IMR-90 (cell line): ENCODE measurements around the gene S100A1. TPM values are rescaled to one million over a fixed set of nuclear protein-coding genes. Genes with fewer than 3 reads are reported as not detected.

Experiments used
- ATAC-seq: fragments of 200-7000 bp; cut with Tn5 transposase; 2 replicates; pipeline ENCODE4 v1.9.1; 2020; ENCODE audit warnings: low read depth, mild to moderate bottlenecking, moderate library complexity
- BruUV-seq: library from RNA; stranded (reverse); fragments of 400-500 nt; replicated peaks from 2 replicates; lab custom pipeline; 2021; lab: Mats Ljungman, UMichigan
- CTCF ChIA-PET: fragments of 300-600 bp; formaldehyde crosslinking; extraction: SDS; loops from one replicate; lab custom pipeline; 2021; ENCODE audit warnings: antibody characterized with exemption; lab: Yijun Ruan, JAX
- POLR2A ChIA-PET: fragments of 300-600 bp; sonication (Branson Sonifier 250); formaldehyde crosslinking; loops from one replicate; lab custom pipeline; 2022; ENCODE audit warnings: antibody characterized with exemption; ENCODE audit not compliant: unreplicated experiment; lab: Charles Lee
- DNase-seq: peaks from one replicate; pipeline ENCODE4 v3.0.0; 2013
- H2AFZ ChIP-seq: replicated peaks from 2 replicates; pipeline ENCODE3; 2013; ENCODE audit warnings: low read length, mild to moderate bottlenecking; ENCODE audit not compliant: poor library complexity
- H2AK5ac ChIP-seq: 2 replicates; pipeline ENCODE4 v1.6.1; 2013; ENCODE audit warnings: low read depth, low read length, inconsistent platforms
- H2AK9ac ChIP-seq: replicated peaks from 2 replicates; pipeline ENCODE3; 2013; ENCODE audit warnings: mild to moderate bottlenecking, low read depth, low read length, moderate library complexity; ENCODE audit not compliant: poor library complexity
- H2BK120ac ChIP-seq: 2 replicates; pipeline ENCODE4 v1.6.1; 2013; ENCODE audit warnings: low read depth, low read length, inconsistent platforms
- H2BK15ac ChIP-seq: 3 replicates; pipeline ENCODE4 v1.6.1; 2013; ENCODE audit warnings: low read depth, low read length, inconsistent platforms
- H2BK20ac ChIP-seq: 2 replicates; pipeline ENCODE4 v1.6.1; 2013; ENCODE audit warnings: low read depth, mild to moderate bottlenecking, inconsistent platforms, low read length, moderate library complexity
- H2BK5ac ChIP-seq: 2 replicates; pipeline ENCODE4 v1.6.1; 2013; ENCODE audit warnings: mild to moderate bottlenecking, low read depth, low read length, inconsistent platforms; ENCODE audit not compliant: poor library complexity, severe bottlenecking
- H3K14ac ChIP-seq: replicated peaks from 2 replicates; pipeline ENCODE4 v1.6.1; 2013; ENCODE audit warnings: low read depth, low read length, inconsistent platforms
- H3K18ac ChIP-seq: 2 replicates; pipeline ENCODE4 v1.6.1; 2013; ENCODE audit warnings: low read depth, low read length, control low read depth
- H3K23ac ChIP-seq: 2 replicates; pipeline ENCODE4 v1.6.1; 2013; ENCODE audit warnings: low read depth, low read length, inconsistent platforms
- H3K27ac ChIP-seq: 2 replicates; pipeline ENCODE4 v1.5.1; 2013; ENCODE audit warnings: mild to moderate bottlenecking, control low read depth, low read length; ENCODE audit not compliant: insufficient read depth
- H3K27me3 ChIP-seq: 2 replicates; pipeline ENCODE4 v1.6.1; 2013; ENCODE audit warnings: low read length; ENCODE audit not compliant: control insufficient read depth, insufficient read depth
- H3K36me3 ChIP-seq: 2 replicates; pipeline ENCODE4 v1.6.1; 2013; ENCODE audit warnings: low read length, mixed read lengths; ENCODE audit not compliant: control insufficient read depth, insufficient read depth
- H3K4ac ChIP-seq: 2 replicates; pipeline ENCODE4 v1.6.1; 2013; ENCODE audit warnings: low read depth, low read length, inconsistent platforms
- H3K4me1 ChIP-seq: 2 replicates; pipeline ENCODE4 v1.6.1; 2013; ENCODE audit warnings: low read length, mixed read lengths; ENCODE audit not compliant: control insufficient read depth, insufficient read depth
- H3K4me2 ChIP-seq: 2 replicates; pipeline ENCODE4 v1.6.1; 2013; ENCODE audit warnings: low read depth, mild to moderate bottlenecking, control low read depth, low read length, moderate library complexity
- H3K4me3 ChIP-seq: 2 replicates; pipeline ENCODE4 v1.5.1; 2013; ENCODE audit warnings: low read depth, mild to moderate bottlenecking, control low read depth, low read length, moderate library complexity; ENCODE audit not compliant: insufficient read depth
- H3K56ac ChIP-seq: 2 replicates; pipeline ENCODE4 v1.6.1; 2013; ENCODE audit warnings: low read length, inconsistent platforms; ENCODE audit not compliant: insufficient read depth; ENCODE audit errors: extremely low read depth
- H3K79me1 ChIP-seq, 2 experiments: 2 replicates each; pipeline ENCODE4 v1.6.1; 2013; ENCODE audit warnings: low read length in 2 of 2, inconsistent platforms in 1 of 2, low read depth in 1 of 2
- H3K9ac ChIP-seq: 2 replicates; pipeline ENCODE4 v1.6.1; 2013; ENCODE audit warnings: low read depth, low read length, control low read depth
- H3K9me1 ChIP-seq: 2 replicates; pipeline ENCODE4 v1.6.1; 2013; ENCODE audit warnings: low read length, inconsistent platforms; ENCODE audit not compliant: insufficient read depth
- H3K9me3 ChIP-seq: 2 replicates; pipeline ENCODE4 v1.6.1; 2013; ENCODE audit warnings: low read length; ENCODE audit not compliant: control insufficient read depth, insufficient read depth
- H4K20me1 ChIP-seq: 2 replicates; pipeline ENCODE4 v1.6.1; 2013; ENCODE audit warnings: low read length, inconsistent platforms; ENCODE audit not compliant: insufficient read depth
- H4K5ac ChIP-seq: 2 replicates; pipeline ENCODE4 v1.6.1; 2013; ENCODE audit warnings: mild to moderate bottlenecking, low read depth, low read length, control low read depth
- H4K8ac ChIP-seq, 2 experiments: 2 replicates each; pipeline ENCODE4 v1.6.1; 2013; ENCODE audit warnings: low read depth in 2 of 2, low read length in 2 of 2, control low read depth in 1 of 2, inconsistent platforms in 1 of 2
- H4K91ac ChIP-seq: 2 replicates; pipeline ENCODE4 v1.6.1; 2013; ENCODE audit warnings: low read depth, low read length, inconsistent platforms; ENCODE audit not compliant: insufficient read depth
- BHLHE40 ChIP-seq: fragments of 150-350 bp; IDR thresholded peaks from 2 replicates; pipeline ENCODE4 v1.6.1; 2016; ENCODE audit warnings: mild to moderate bottlenecking, low read depth, low read length
- POLR2A ChIP-seq: IDR thresholded peaks from 2 replicates; pipeline ENCODE4 v1.6.1; 2012; ENCODE audit warnings: mild to moderate bottlenecking, low read depth, low read length
- RAD21 ChIP-seq: IDR thresholded peaks from 2 replicates; pipeline ENCODE4 v1.6.1; 2012; ENCODE audit warnings: low read length, improper control_type of control experiment
- SMC3 ChIP-seq: fragments of 150-350 bp; IDR thresholded peaks from 2 replicates; pipeline ENCODE4 v1.6.1; 2016; ENCODE audit warnings: low read depth, mild to moderate bottlenecking, antibody characterized with exemption, low read length, moderate library complexity
- WGBS, 2 experiments: methylation state at CpG; one replicate each; pipeline versions ENCODE4 v1.1.5 to v1.1.7; 2013; ENCODE audit warnings: missing lambda C conversion rate in 2 of 2; ENCODE audit not compliant: insufficient read length in 1 of 2; ENCODE audit errors: extremely low coverage in 2 of 2; 5-methylcytosine and 5-hydroxymethylcytosine counted together
- dilution Hi-C: fragments of 300-500 bp; cut with HindIII; formaldehyde crosslinking; loops from one replicate; pipeline ENCODE4 v1.14.3; 2018; ENCODE audit warnings: low sequenced_read_pairs; ENCODE audit not compliant: unreplicated experiment
- in situ Hi-C: fragments of 300-500 bp; cut with MboI; formaldehyde crosslinking; loops from 3 replicates; pipeline ENCODE4 v1.14.3; 2019; ENCODE audit warnings: low sequenced_read_pairs, inconsistent platforms, mixed read lengths
- intact Hi-C: fragments of 100-400 bp; cut with micrococcal nuclease; formaldehyde crosslinking; loops from 2 replicates; pipeline ENCODE4 v1.10.0; 2022
- polyA plus RNA-seq, 3 experiments: library from polyadenylated mRNA; depleted of rRNA; stranded (reverse); fragments of >200 nt; gene quantifications; 2 replicates each; pipeline ENCODE4 v1.2.3, GENCODE V29; 2012; ENCODE audit warnings: low replicate concordance in 1 of 3
- total RNA-seq: library from RNA; depleted of rRNA; stranded (reverse); fragments of >200 nt; gene quantifications from 2 replicates; pipeline ENCODE4 v1.2.3, GENCODE V29; 2012
- TF ChIP-seq, protein P1 (sequence below): conservative IDR thresholded peaks from 2 replicates; pipeline ENCODE4 v1.5.1; 2012; ENCODE audit warnings: mild to moderate bottlenecking, low read depth, low read length, improper control_type of control experiment

The S100A1 gene
- total and polyA plus RNA-seq, 2 of the 4 experiments (the other 2 are of a cell fraction) = 0.18 to 0.29 TPM

DNA sequence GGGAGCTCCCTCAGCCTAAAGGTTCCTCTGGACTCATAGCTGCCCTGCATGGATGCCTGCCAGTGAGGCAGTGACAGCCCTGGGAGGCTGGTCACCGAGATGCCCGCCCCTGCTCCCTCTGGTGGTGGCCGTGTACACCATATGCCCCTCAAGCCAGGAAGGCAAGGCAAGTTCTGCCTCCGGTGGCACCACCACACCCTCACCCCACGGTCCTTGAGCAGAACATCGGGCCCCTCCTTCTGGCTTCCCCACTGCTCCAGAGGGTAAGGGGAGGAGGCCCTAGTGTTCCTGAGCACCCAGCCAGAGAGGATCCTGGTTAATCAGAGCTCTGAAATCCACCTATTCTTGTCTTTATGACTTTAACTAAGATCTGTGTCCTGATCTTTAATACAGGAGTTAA, 10.6 kb upstream of the S100A1 start:
- POLR2A ChIA-PET = interaction anchor here (0.8 kb wide), 1 partner anchor 111 kb away, joined by 3 read pairs; no protein-coding TSS in a partner anchor

More for the DNA sequence above, 10.6 kb upstream of the S100A1 start:
- H2AFZ ChIP-seq = peak overlapping the region; percentile 54
- no peak overlapping the region for H3K4me3 ChIP-seq
- H3K27me3 ChIP-seq = no peaks in the 10 kb centered on the region
- peak overlapping the region; percentile 40; the same call in 1 of the 2 replicates for H3K4ac ChIP-seq
- H2BK15ac ChIP-seq = no peak overlapping the region
- peaks cover 8% of the 10 kb centered on the region; the same call in 1 of the 2 replicates for H3K4me1 ChIP-seq
- H2AK5ac ChIP-seq = peak overlapping the region; percentile 29; the same call in 1 of the 2 replicates
- H3K14ac ChIP-seq = 0 out of 2 replicates have a peak overlapping the region, but pooled peaks have one; percentile 46
- H4K91ac ChIP-seq = peak overlapping the region; percentile 57; the same call in 1 of the 2 replicates
- peak overlapping the region; percentile 88 for H2AK9ac ChIP-seq
- peaks cover 20% of the 10 kb centered on the region for H3K36me3 ChIP-seq
- no peak overlapping the region for H3K56ac ChIP-seq
- in situ Hi-C loops (no loop called here), intact Hi-C loops (loop anchor here (1.0 kb wide), 1 partner anchor 45 kb away; no protein-coding TSS in a partner anchor), dilution Hi-C loops (no loop called here)
- no peak overlapping the region for H2BK5ac ChIP-seq
- peak overlapping the region in 1 of 2 experiments; percentile 31; a peak in 1 of 4 replicates for H4K8ac ChIP-seq
- H3K9me1 ChIP-seq = no peaks in the 10 kb centered on the region
- H2BK120ac ChIP-seq = 0 out of 2 replicates have a peak overlapping the region, but pooled peaks have one; percentile 11
- no TSS peak for BruUV-seq
- no peaks in the 10 kb centered on the region for H3K9me3 ChIP-seq
- TF ChIP-seq SMC3 = peak; percentile 71
- no peak for TF ChIP-seq BHLHE40
- TF ChIP-seq, protein P1, sequence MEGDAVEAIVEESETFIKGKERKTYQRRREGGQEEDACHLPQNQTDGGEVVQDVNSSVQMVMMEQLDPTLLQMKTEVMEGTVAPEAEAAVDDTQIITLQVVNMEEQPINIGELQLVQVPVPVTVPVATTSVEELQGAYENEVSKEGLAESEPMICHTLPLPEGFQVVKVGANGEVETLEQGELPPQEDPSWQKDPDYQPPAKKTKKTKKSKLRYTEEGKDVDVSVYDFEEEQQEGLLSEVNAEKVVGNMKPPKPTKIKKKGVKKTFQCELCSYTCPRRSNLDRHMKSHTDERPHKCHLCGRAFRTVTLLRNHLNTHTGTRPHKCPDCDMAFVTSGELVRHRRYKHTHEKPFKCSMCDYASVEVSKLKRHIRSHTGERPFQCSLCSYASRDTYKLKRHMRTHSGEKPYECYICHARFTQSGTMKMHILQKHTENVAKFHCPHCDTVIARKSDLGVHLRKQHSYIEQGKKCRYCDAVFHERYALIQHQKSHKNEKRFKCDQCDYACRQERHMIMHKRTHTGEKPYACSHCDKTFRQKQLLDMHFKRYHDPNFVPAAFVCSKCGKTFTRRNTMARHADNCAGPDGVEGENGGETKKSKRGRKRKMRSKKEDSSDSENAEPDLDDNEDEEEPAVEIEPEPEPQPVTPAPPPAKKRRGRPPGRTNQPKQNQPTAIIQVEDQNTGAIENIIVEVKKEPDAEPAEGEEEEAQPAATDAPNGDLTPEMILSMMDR = peak; percentile 60
- TF ChIP-seq RAD21 = peak; percentile 55
- no peak; the same call in 1 of the 2 replicates for TF ChIP-seq POLR2A
- CTCF ChIA-PET = interaction anchor here (2.3 to 2.5 kb wide), 2 partner anchors 16 to 45 kb away, joined by 6 to 15 read pairs; partner anchors contain the start of gene CHTOP
- H4K5ac ChIP-seq = no peak overlapping the region
- no peak overlapping the region for H3K9ac ChIP-seq
- no peak overlapping the region for H3K23ac ChIP-seq
- no CpG with 5 or more reads among the region's 6 CpGs for WGBS, 2 experiments
- no peaks in the 10 kb centered on the region for H4K20me1 ChIP-seq
- DNase-seq = no peak
- H3K79me1 ChIP-seq = peaks cover 6 to 13% of the 10 kb centered on the region in 2 experiments
- H3K18ac ChIP-seq = no peak overlapping the region
- H3K27ac ChIP-seq = no peak overlapping the region
- no peak overlapping the region for H2BK20ac ChIP-seq
- H3K4me2 ChIP-seq = no peak overlapping the region
- peak; percentile 48 for ATAC-seq
